Renal cortex interstitium (tissue), 11 donors: ENCODE data around the gene CDADC1. TPM values are rescaled to one million over a fixed set of nuclear protein-coding genes. Genes with fewer than 3 reads are reported as not detected.

Source experiments
- DNase-seq, 11 donors: peaks; one replicate each; pipeline ENCODE4 v3.0.0-alpha.2; 2013; ENCODE audit warnings: low read depth in 9 of 11, low spot score in 4 of 11; ENCODE audit errors: extremely low read depth in 1 of 11
- polyA plus RNA-seq, 3 donors: library from polyadenylated mRNA; unstranded; fragments of 120-200 nt; gene quantifications; one replicate each; pipeline ENCODE4 v1.2.1, GENCODE V29; 2013; ENCODE audit not compliant: insufficient read length in 3 of 3

The CDADC1 gene
- polyA plus RNA-seq, 3 donors, result 12.3 to 16.6 (median 15.9) TPM

DNA sequence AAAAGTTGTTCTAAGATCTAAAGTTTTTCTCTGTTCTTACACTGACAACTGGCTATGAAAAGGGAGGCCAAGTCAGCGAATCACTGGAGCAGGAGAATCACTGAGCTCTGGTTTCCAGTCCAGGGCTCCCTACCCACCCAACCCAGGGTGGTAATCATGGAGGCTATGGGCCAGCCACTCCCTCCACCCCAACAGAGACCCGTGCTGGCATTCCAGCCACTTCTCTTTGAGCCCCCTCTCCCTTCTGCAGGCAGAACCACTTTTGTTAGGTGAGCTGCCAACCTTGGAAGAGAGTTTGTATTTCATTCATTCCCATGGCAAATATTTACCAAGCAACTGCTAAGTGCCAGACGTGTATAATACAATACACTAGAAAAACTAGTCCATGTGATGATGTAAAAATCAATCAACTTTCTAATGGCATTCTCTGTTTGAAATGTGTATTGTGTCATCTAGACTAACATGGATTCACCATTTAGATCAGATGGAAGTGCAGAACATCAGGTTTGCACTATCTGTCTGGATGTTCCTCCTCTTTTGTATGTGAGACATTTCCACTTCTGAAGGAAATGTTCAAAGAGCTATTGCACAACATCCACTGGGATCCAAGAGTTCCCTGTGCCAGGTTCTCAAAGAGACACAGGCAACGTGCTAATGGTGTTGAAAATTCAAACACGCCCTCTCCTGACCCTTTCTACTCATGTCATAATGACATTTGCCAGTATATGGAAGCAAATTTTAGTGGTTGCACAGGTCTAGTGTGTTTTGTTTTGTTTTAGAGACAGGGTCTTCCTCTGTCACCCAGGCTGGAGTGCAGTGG is 22.3 kb upstream of the CDADC1 start:
- no peak for DNase-seq

GRCh38 chr13:49226613-49227012 is 21.1 kb upstream of the CDADC1 start:
- DNase-seq, result no peak

DNA sequence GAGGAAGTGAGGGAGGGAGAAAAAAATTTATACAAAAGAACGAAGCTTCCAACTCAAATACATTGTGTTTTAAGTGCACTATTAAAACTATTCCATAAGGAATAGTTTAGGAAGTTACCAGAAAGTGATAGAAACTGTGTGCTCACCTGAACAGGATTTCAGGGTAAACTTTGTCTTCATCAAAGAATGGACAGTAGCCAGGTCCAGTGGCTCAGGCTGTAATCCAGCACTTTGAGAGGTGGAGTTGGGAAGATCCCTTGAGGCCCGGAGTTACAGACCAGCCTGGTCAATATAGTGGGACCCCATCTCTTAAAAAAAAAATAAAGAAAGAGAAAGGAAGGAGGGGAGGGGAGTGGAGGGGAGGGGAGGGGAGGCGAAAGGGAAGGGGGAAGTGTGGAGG is 13.0 kb upstream of the CDADC1 start:
- no peak for DNase-seq

- no peak for DNase-seq
These were observed 11.8 kb upstream of the CDADC1 start for GRCh38 chr13:49235856-49236431.

GRCh38 chr13:49238621-49239020 is 9.1 kb upstream of the CDADC1 start:
- no peak for DNase-seq

GRCh38 chr13:49240017-49240416 is 7.7 kb upstream of the CDADC1 start:
- no peak for DNase-seq

DNA sequence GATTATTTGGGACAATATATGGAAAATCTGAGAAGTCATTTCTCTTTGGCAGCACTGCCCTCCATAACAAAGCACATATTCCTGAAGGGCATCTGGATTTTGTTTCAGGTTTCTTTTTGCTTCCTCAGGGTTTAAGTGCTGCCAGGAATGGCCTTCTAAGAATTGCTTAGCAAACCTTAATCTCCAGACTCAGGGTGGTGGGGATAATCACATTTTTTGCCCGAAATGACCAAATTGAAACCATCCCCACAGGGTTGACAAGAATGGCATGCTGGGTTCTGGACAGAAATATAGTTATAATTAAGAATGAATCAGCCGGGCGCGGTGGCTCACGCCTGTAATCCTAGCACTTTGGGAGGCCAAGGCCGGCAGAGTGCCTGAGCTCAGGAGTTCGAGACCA is 6.4 kb upstream of the CDADC1 start:
- no peak for DNase-seq

DNA sequence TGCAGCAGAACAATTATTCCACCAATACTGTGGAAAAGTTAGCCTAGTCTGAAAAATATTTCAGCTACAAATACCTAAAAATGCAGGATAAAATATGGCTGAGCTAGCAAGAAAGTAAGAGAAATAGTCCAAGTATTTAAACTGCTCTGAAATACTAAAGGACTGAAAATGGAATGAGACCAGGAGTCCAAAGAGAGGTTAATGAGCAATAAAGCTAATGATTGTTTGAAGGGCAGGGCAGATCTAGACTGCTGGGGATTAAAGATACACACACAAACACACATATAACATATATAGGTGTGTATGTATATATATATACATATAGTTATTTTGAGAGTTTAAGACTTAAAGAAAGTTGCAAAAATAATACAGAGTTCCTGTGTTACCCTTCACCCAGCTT is 2.6 kb upstream of the CDADC1 start:
- DNase-seq, result peak in 1 of 11 donors; percentile 2

- DNase-seq, result peak in 1 of 11 donors; percentile 8
These were observed 679 bp upstream of the CDADC1 start for GRCh38 chr13:49246850-49247642.

GRCh38 chr13:49248622-49249002 is 887 bp downstream of the CDADC1 start:
- DNase-seq, result no peak

DNA sequence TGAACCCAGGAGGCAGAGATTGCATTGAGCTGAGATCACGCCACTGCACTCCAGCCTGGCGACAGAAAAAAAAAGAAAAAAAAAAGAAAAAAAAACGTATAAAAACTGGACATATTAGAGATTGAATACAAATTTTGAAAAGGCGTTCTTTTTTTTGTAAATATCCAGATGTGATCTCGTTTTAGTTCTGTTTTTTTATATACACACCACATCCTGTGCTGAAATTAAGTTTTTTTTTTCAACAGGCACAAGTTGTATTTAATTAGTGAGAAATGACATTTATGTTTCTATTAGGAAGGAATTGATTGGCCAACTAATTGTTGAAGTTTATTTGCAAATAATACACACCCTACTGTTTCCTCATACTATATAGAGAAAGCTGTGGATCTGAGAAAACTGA is 3.6 kb downstream of the CDADC1 start:
- DNase-seq, result no peak

DNA sequence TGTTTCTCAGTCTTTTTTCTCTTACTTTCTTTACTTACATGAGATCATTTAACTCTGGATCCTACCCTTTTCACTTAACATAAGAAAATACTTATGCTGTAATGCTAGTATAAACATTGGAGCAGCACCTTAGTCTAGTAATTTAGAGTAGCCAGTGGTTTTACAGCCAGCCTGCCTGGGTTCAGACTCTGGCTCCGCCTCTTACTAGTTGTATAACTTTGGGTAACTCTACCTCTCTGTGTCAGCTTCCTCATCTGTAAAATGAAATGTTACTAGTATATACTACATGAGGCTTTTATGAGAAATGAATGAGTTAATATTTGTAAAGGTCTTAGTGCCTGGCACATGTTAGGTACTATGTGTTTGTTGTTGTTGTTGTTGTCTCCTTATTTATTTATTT is 5.6 kb downstream of the CDADC1 start:
- no peak for DNase-seq

- no peak for DNase-seq
These were observed 6.3 kb downstream of the CDADC1 start for GRCh38 chr13:49254007-49254406.

DNA sequence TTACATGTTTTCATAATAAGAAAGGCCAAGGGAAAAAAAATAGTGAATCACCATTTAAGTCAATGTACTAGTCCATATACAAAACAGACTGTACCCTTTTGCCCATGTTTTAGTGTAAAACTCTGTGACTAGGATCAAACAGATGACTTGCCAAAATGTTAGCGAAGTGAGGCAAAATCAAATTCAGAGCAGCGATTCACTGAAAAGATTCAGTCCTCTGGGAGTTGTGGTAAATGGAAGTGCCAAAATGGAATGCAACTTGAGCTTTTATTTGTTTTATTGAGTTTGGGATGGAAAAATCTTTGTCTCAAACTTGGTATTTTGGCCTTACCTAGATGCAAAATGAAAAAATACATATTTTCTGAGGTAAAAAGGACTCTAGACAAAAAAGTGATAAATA is 9.1 kb downstream of the CDADC1 start:
- no peak for DNase-seq

- DNase-seq, result no peak
These were observed 10.5 kb downstream of the CDADC1 start for GRCh38 chr13:49258089-49258796.

GRCh38 chr13:49259586-49259985 is 11.9 kb downstream of the CDADC1 start:
- no peak for DNase-seq

DNA sequence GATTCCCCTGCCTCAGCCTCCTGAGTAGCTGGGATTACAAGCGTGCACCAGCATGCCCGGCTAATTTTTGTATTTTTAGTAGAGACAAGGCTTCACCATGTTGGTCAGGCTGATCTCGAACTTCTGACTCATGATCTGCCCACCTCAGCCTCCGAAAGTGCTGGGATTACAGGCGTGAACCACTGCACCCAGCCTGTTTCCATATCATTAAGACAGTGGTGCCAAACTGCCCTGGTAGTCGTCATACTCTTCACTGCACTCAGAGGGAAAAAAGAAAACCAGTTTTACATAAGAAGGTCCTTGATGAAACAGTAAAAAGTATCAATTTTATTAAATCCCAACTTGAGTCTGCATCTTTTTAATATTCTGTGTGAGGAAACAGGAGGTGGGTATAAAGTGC is 14.9 kb downstream of the CDADC1 start:
- no peak for DNase-seq

DNA sequence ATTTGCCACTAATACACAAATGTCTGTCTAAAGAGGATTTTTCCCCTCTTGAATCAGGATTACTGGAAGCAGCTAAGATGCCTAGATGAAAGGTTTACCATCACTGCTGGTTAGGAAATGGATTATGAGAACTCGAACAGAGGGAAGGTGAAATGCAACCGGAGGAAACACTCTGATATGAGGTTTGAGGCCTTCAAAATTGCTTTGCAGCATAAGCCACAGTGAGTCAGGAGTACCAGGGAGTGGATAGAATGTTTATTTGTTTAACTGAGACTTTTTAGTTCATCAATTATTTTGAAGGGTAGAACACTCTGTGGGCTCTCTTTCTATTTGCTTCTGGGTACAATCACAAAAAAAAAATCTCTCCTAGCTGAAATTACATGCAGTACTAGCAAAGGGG is 18.1 kb downstream of the CDADC1 start:
- no peak for DNase-seq

DNA sequence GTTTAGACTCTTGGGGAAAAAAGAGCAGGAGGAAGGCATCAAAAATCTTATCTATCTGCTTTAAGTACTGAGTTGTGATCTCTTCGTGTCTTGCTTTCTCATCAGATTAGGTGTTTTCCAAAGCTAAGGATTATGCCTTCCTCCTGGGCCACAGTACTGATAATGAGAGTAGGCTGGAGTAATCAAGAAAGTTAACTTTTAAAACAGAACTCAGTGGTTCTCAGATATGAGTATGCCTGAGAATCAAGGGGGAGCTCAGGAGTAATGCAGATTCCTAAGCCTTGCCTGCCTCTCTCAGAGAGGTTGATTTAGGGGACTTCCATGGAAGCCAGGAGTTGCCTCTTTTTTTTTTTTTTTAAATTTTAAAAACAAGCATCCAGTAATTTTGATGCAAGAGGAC is 23.5 kb downstream of the CDADC1 start:
- no peak for DNase-seq

GRCh38 chr13:49272296-49272695 is 24.6 kb downstream of the CDADC1 start:
- no peak for DNase-seq
